Gastrocnemius medialis (tissue), 4 donors: ENCODE results near the gene ZNF787. TPM values are rescaled to one million over a fixed set of nuclear protein-coding genes. Genes with fewer than 3 reads are reported as not detected.

Experiments
- ATAC-seq, 2 donors: fragments of 150-250 bp; one replicate each; pipeline ENCODE4 v1.9.1; 2016
- DNase-seq, 2 donors: peaks; one replicate each; pipeline ENCODE4 v3.0.0-alpha.2; 2019
- H3K27ac ChIP-seq, 4 donors: fragments of 200-600 bp; sonication (generic); 1 replicate in 1 of 4; 2 replicates in 3 of 4; pipeline ENCODE4 v1.5.1; 2016 to 2018; ENCODE audit warnings: mild to moderate bottlenecking in 2 of 4, moderate library complexity in 1 of 4
- H3K27me3 ChIP-seq, 3 donors: fragments of 200-600 bp; sonication (generic) in 2 of 3; 1 replicate in 1 of 3; 2 replicates in 2 of 3; pipeline versions ENCODE4 v1.5.1 to v1.6.0; 2016 to 2019; ENCODE audit warnings: mild to moderate bottlenecking in 1 of 3, moderate library complexity in 1 of 3
- H3K36me3 ChIP-seq, 2 donors: fragments of 200-600 bp; sonication (generic) in 1 of 2; one replicate each; pipeline ENCODE4 v1.5.1; 2017 to 2018
- H3K4me1 ChIP-seq, 2 donors: fragments of 200-600 bp; sonication (generic) in 1 of 2; one replicate each; pipeline ENCODE4 v1.5.1; 2016 to 2017; ENCODE audit warnings: mild to moderate bottlenecking in 2 of 2
- H3K4me3 ChIP-seq, 4 donors: fragments of 200-600 bp; sonication (generic) in 3 of 4; 1 replicate in 1 of 4; 2 replicates in 3 of 4; pipeline ENCODE4 v1.5.1; 2016 to 2019; ENCODE audit warnings: mild to moderate bottlenecking in 2 of 4
- H3K9me3 ChIP-seq, 3 donors: fragments of 200-600 bp; sonication (generic) in 2 of 3; 1 replicate in 1 of 3; 2 replicates in 2 of 3; pipeline ENCODE4 v1.5.1; 2016 to 2019
- POLR2A ChIP-seq, 2 donors: fragments of 450-650 bp; IDR thresholded peaks; one replicate each; pipeline ENCODE4 v1.6.1; 2017; ENCODE audit warnings: antibody characterized with exemption in 2 of 2, mild to moderate bottlenecking in 2 of 2, moderate library complexity in 2 of 2
- in situ Hi-C, 4 donors: fragments of 200-750 bp; cut with MboI; loops; one replicate each; pipeline versions ENCODE4 v1.15.0 to v1.8.0; 2017; ENCODE audit warnings: low sequenced_read_pairs in 4 of 4
- intact Hi-C: fragments of 100-400 bp; cut with DNase I; formaldehyde crosslinking; loops from one replicate; pipeline ENCODE4 v1.15.1; 2023; ENCODE audit warnings: low total_unique reads
- total RNA-seq, 4 donors: library from RNA; depleted of rRNA; stranded (reverse); fragments of >200 nt; gene quantifications; one replicate each; pipeline versions ENCODE4 v1.1.0 to v1.2.3, GENCODE V29; 2016
- TF ChIP-seq, protein P1 (sequence below), 5 experiments: fragments of 450-650 bp in 3 of 5; fragments of 200-600 bp in 2 of 5; sonication (generic) in 2 of 5; IDR thresholded peaks in 4 of 5; conservative IDR thresholded peaks in 1 of 5; 1 replicate in 4 of 5; 2 replicates in 1 of 5; pipeline ENCODE4 v1.5.1; 2016 to 2019; ENCODE audit warnings: antibody characterized with exemption in 5 of 5, mild to moderate bottlenecking in 3 of 5, moderate library complexity in 3 of 5

ZNF787 gene
- total RNA-seq, 4 donors from 2014 or later = 16.7 to 43.0 (median 26.5) TPM

DNA sequence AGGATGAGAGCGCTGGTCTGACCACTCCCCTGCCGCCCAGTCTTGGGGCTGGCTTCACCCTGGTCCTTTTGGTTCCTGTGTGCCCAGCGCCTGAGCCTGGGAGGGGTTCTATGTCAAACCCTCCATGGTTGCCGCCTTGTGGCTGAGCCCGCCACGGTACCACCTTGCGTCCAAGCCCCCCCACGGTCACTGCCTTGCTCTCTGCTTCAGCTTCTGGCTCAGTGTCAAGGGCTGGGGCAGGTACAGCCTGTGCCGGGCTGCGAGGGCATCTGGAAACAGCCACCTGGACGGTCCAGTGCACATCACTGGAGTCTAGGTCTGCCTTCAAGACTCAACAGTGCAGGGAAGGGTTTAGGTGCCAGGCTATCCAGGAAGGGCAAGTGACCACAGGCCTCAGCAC is 40.4 kb upstream of the ZNF787 start:
- in situ Hi-C loops (loop anchor here in 1 of 4 donors (10.0 kb wide), 1 partner anchor 87 kb away; no protein-coding TSS in a partner anchor), intact Hi-C loops (no loop called here)
- H3K27me3 ChIP-seq = no peaks in the 10 kb centered on the region
- no peaks in the 10 kb centered on the region for H3K4me1 ChIP-seq
- H3K4me3 ChIP-seq = no peak overlapping the region
- no peaks in the 10 kb centered on the region for H3K9me3 ChIP-seq
- no peak overlapping the region for H3K27ac ChIP-seq
- H3K36me3 ChIP-seq = peaks cover 0 to 24% of the 10 kb centered on the region in 2 donors
- ATAC-seq (no peak), DNase-seq (no peak)
- TF ChIP-seq POLR2A (IDR thresholded peaks at IDR 0.05) = no peak
- TF ChIP-seq, protein P1, sequence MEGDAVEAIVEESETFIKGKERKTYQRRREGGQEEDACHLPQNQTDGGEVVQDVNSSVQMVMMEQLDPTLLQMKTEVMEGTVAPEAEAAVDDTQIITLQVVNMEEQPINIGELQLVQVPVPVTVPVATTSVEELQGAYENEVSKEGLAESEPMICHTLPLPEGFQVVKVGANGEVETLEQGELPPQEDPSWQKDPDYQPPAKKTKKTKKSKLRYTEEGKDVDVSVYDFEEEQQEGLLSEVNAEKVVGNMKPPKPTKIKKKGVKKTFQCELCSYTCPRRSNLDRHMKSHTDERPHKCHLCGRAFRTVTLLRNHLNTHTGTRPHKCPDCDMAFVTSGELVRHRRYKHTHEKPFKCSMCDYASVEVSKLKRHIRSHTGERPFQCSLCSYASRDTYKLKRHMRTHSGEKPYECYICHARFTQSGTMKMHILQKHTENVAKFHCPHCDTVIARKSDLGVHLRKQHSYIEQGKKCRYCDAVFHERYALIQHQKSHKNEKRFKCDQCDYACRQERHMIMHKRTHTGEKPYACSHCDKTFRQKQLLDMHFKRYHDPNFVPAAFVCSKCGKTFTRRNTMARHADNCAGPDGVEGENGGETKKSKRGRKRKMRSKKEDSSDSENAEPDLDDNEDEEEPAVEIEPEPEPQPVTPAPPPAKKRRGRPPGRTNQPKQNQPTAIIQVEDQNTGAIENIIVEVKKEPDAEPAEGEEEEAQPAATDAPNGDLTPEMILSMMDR (IDR thresholded peaks at IDR 0.05 in 4 of 5, conservative IDR thresholded peaks at IDR 0.05 in 1 of 5) = no peak

DNA sequence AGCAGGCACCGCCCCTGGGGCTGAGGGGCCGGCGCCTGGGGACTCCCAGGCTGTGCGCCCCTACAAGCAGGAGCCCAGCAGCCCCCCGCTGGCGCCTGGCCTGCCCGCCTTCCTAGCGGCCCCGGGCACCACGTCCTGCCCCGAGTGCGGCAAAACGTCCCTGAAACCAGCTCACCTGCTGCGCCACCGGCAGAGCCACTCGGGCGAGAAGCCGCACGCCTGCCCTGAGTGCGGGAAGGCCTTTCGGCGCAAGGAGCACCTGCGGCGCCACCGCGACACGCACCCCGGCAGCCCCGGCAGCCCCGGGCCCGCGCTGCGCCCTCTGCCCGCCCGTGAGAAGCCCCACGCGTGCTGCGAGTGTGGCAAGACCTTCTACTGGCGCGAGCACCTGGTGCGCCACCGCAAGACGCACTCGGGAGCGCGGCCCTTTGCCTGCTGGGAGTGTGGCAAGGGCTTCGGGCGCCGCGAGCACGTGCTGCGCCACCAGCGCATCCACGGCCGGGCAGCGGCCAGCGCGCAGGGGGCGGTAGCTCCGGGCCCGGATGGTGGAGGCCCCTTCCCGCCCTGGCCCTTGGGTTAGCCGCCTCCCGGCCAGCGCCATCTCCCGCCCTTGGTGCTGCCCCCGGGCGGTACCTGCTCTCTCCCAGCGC is 38.7 kb upstream of the ZNF787 start:
- intact Hi-C loops (no loop called here), in situ Hi-C loops (loop anchor here in 1 of 4 donors (10.0 kb wide), 1 partner anchor 85 kb away; no protein-coding TSS in a partner anchor)
- ATAC-seq (no peak), DNase-seq (no peak)
- Histone ChIP-seq H3K27me3 (no peaks in the 10 kb centered on the region), H3K9me3 (no peaks in the 10 kb centered on the region), H3K36me3 (peaks cover 0 to 32% of the 10 kb centered on the region in 2 donors), H3K27ac (no peak overlapping the region), H3K4me3 (no peak overlapping the region), H3K4me1 (no peaks in the 10 kb centered on the region)
- no peak for TF ChIP-seq POLR2A (IDR thresholded peaks at IDR 0.05)
- TF ChIP-seq, protein P1 (IDR thresholded peaks at IDR 0.05 in 4 of 5, conservative IDR thresholded peaks at IDR 0.05 in 1 of 5) = no peak

DNA sequence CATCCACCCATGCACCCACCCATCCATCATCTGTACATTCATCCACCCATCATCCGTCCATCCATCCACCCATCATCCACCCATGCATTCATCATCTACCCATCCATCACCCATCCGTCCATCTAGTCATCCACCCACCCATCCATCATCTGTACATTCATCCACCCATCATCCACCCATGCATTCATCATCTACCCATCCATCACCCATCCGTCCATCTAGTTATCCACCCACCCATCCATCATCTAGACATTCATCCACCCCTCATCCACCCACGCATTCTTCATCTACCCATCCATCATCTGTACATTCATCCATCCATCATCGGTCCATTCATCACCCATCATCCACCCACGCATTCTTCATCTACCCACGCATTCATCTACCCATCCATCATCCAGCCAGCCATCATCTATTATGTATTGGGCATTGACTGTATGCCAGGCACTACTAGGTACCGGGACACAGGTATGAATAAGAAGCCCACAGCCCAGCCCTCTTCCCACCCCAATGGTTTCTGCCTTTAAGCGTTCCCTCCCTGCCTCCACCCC is 38.0 kb upstream of the ZNF787 start:
- intact Hi-C loops = no loop called here
- H3K4me3 ChIP-seq = no peak overlapping the region
- no peak for DNase-seq
- no peaks in the 10 kb centered on the region for H3K27me3 ChIP-seq
- TF ChIP-seq, protein P1 (IDR thresholded peaks at IDR 0.05 in 4 of 5, conservative IDR thresholded peaks at IDR 0.05 in 1 of 5) = no peak
- no peak for TF ChIP-seq POLR2A (IDR thresholded peaks at IDR 0.05)
- no peak overlapping the region for H3K27ac ChIP-seq
- no peak for ATAC-seq
- in situ Hi-C loops = no loop called here
- H3K9me3 ChIP-seq = no peaks in the 10 kb centered on the region
- peaks cover 0 to 32% of the 10 kb centered on the region in 2 donors for H3K36me3 ChIP-seq
- no peaks in the 10 kb centered on the region for H3K4me1 ChIP-seq

DNA sequence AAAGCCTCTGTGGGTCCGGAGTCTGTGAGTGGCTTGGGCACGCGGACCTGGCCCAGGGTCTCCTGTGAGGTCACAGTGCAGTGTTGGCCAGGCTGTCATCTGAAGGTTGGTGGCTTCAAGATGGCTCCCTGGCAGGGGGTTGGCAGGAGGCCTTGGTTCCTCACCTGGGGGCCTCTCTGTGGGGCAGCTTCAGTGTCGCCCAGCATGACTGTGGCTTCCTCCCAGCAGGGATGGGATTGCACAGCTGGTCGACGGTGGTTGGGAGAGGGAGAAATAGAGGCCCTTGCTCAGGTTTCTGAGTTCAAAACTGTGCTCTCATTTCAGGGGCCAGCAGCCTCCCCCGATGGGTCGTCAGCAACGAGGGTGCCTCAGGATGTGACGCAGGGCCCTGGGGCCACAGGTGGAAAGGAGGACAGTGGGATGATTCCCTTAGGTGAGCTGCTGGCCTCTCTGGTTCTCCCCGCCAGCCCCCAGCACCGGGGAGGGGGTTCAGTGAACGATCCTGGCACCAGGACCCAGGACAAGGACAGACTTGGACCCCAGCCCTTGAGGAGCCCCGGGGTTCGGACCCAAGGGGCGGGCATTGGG is 37.2 kb upstream of the ZNF787 start:
- Histone ChIP-seq H3K27me3 (no peaks in the 10 kb centered on the region), H3K4me1 (peaks cover 5 to 6% of the 10 kb centered on the region in 2 donors), H3K27ac (no peak overlapping the region), H3K9me3 (no peaks in the 10 kb centered on the region), H3K4me3 (no peak overlapping the region), H3K36me3 (peaks cover 0 to 32% of the 10 kb centered on the region in 2 donors)
- TF ChIP-seq POLR2A (IDR thresholded peaks at IDR 0.05) = no peak
- TF ChIP-seq, protein P1 (IDR thresholded peaks at IDR 0.05 in 4 of 5, conservative IDR thresholded peaks at IDR 0.05 in 1 of 5) = no peak
- in situ Hi-C loops (no loop called here), intact Hi-C loops (no loop called here)
- no peak for DNase-seq
- no peak for ATAC-seq
